ENCODE measurements around the gene FOXD3.

GRCh38 chr1:63320022-63320721 lies 2.2 kb upstream of the FOXD3 start:
- TF ChIP-seq POLR2A (IDR thresholded peaks at IDR 0.05), result no peak
- TF ChIP-seq, protein P1, sequence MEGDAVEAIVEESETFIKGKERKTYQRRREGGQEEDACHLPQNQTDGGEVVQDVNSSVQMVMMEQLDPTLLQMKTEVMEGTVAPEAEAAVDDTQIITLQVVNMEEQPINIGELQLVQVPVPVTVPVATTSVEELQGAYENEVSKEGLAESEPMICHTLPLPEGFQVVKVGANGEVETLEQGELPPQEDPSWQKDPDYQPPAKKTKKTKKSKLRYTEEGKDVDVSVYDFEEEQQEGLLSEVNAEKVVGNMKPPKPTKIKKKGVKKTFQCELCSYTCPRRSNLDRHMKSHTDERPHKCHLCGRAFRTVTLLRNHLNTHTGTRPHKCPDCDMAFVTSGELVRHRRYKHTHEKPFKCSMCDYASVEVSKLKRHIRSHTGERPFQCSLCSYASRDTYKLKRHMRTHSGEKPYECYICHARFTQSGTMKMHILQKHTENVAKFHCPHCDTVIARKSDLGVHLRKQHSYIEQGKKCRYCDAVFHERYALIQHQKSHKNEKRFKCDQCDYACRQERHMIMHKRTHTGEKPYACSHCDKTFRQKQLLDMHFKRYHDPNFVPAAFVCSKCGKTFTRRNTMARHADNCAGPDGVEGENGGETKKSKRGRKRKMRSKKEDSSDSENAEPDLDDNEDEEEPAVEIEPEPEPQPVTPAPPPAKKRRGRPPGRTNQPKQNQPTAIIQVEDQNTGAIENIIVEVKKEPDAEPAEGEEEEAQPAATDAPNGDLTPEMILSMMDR (IDR thresholded peaks at IDR 0.05), result no peak
